A549 (cell line): ENCODE results near the gene BEST4.

Experiments used
- EP300 ChIP-seq, 2 experiments: fragments of >200 bp; sonication (Bioruptor Twin); formaldehyde crosslinking; IDR thresholded peaks; 2 replicates in 1 of 2; 3 replicates in 1 of 2; pipeline ENCODE4 v1.6.1; 2016 to 2017
- MAFK ChIP-seq: fragments of 450-650 bp; IDR thresholded peaks from 2 replicates; pipeline ENCODE4 v1.6.1; 2014; ENCODE audit not compliant: partially characterized antibody
- POLR2A ChIP-seq: IDR thresholded peaks from 2 replicates; pipeline ENCODE4 v1.6.1; 2012; ENCODE audit warnings: mild to moderate bottlenecking, low read length
- RAD21 ChIP-seq, 2 experiments: fragments of >200 bp in 1 of 2; sonication (Bioruptor Twin) in 1 of 2; formaldehyde crosslinking in 1 of 2; IDR thresholded peaks in 1 of 2; conservative IDR thresholded peaks in 1 of 2; 2 replicates in 1 of 2; 3 replicates in 1 of 2; pipeline ENCODE4 v1.6.1; 2012 to 2018; ENCODE audit warnings: inconsistent platforms in 1 of 2
- TF ChIP-seq, protein P1 (sequence below): fragments of >200 bp; sonication (Bioruptor Twin); formaldehyde crosslinking; IDR thresholded peaks from 3 replicates; pipeline ENCODE4 v1.5.1; 2016

DNA sequence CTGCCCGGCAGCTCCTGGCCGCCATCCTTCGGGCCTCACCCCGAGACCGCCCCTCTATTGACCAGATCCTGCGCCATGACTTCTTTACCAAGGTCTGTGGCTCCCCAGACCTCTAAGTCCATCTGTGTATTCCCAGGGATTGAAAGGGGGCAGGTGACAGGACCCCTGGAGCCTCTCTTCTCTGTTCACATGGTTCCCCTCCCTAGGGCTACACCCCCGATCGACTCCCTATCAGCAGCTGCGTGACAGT is 15.0 kb upstream of the BEST4 start:
- TF ChIP-seq, protein P1, sequence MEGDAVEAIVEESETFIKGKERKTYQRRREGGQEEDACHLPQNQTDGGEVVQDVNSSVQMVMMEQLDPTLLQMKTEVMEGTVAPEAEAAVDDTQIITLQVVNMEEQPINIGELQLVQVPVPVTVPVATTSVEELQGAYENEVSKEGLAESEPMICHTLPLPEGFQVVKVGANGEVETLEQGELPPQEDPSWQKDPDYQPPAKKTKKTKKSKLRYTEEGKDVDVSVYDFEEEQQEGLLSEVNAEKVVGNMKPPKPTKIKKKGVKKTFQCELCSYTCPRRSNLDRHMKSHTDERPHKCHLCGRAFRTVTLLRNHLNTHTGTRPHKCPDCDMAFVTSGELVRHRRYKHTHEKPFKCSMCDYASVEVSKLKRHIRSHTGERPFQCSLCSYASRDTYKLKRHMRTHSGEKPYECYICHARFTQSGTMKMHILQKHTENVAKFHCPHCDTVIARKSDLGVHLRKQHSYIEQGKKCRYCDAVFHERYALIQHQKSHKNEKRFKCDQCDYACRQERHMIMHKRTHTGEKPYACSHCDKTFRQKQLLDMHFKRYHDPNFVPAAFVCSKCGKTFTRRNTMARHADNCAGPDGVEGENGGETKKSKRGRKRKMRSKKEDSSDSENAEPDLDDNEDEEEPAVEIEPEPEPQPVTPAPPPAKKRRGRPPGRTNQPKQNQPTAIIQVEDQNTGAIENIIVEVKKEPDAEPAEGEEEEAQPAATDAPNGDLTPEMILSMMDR = no peak
- TF ChIP-seq POLR2A (no peak), EP300 (IDR thresholded peaks at IDR 0.05) (no peak), RAD21 (conservative IDR thresholded peaks at IDR 0.05 in 1 of 2, IDR thresholded peaks at IDR 0.05 in 1 of 2) (no peak), MAFK (no peak)
